ENCODE results near the gene PARVA.

GRCh38 chr11:12432507-12432906 is 55.1 kb downstream of the PARVA start:
- TF ChIP-seq CTCF (IDR thresholded peaks at IDR 0.05; ENCODE audit: insufficient read depth, low read depth, low read length) (no peak), EZH2 (IDR thresholded peaks at IDR 0.05; ENCODE audit: insufficient read depth, low read length) (no peak)

Measured in astrocyte (in vitro differentiated cells and primary cell).